HG02798 (cell line): ENCODE measurements around the gene C1orf216.
A peak's percentile ranks its signal among the peaks of the same experiment; 100 is the strongest.
"Not testable (repeated sequence)": the region's sequence is repeated elsewhere in the genome, so short reads cannot be mapped to it uniquely, and the experiment has no call there.

Experiments
- ATAC-seq: cut with Tn5 transposase; IDR thresholded peaks from one replicate; pipeline ENCODE4 v1.9.1; 2021; ENCODE audit warnings: mild to moderate bottlenecking; ENCODE audit not compliant: unreplicated experiment, poor library complexity

Gene C1orf216, protein sequence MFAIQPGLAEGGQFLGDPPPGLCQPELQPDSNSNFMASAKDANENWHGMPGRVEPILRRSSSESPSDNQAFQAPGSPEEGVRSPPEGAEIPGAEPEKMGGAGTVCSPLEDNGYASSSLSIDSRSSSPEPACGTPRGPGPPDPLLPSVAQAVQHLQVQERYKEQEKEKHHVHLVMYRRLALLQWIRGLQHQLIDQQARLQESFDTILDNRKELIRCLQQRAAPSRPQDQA

DNA sequence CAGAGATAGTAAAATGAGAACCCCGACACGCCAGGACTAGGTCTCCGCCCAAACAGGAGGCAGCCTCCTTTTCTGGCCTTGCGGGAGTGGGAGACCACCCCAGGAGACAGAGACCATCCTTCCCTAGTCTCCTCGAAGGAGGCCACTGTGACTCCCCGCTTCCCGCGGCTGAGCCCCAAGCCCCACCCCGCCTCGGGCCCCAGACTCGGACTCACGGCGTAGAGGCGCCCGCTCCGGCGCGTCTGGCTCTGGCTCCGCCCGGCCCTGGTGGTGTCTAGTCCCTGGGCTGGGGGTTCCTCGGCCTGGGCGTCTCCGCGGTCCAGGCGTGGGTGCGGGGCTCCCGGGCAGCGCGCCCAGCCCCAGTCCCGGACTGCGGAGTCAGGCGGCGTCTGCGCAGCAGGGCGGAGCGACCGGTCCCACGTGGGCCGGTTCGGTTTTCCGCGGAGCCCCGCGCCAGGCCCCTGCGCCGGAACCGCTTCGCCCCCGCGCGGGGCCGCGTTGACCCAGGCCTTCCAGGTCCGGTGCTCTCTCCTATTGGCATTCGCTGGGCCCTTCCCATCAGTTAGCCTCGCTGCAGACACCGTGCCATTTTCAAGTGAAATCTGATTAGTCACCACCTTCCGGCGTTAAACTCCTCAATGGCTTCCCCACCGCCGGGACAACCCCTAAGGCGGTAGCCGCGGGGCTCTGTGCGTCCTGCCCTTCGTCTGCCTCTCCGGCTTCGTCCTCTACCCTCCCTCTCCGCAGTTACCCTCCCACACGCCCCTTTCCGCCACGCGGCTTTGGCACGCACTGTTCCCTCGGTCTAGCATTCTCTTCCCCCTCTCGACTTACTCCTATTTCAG lies at the start of gene C1orf216:
Gene C1orf216 (minus strand): TSS at position 393 of the 845 bp plus-strand sequence. CDS start 2,563 bp downstream, outside the sequence.
- ATAC-seq = peak; percentile 65

DNA sequence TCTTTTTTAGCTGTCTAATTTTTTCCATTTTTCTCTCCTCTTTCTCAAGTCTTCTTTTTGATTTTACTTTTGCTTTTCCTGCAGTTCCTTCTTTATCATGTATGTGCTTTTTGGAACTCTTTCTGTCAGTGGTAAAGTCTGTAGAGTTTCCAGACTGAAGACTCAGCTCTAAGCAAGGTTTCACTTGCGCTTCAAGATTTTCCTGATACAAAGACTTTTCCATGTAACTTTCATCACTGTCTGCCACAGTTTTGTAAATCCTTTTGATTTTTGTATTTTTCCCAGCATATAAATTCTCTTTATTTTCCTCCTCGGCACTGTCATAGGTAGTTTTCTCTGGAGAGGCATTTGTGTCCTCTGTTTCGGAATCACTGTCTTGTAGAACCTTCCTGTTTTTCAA lies 45.6 kb upstream of the C1orf216 start:
- no peak for ATAC-seq

DNA sequence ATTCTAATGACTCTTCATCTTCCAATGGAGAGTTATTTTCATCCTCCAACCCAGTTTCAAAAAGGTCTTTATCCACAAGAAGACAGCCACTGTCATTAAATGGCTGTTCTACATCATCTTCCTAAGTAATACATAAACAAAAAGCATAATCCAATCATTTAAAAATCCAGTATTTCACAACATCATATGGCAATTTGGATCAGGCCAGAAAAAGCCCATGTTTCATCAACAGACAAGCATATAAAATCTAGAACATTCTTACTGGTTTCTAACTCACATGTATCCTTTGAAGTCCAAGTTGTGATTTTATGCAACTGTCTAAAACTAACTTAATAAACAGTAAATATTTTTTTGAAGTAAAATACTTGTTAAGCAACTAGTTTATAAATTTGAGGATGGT lies 44.5 kb upstream of the C1orf216 start:
- no peak for ATAC-seq

DNA sequence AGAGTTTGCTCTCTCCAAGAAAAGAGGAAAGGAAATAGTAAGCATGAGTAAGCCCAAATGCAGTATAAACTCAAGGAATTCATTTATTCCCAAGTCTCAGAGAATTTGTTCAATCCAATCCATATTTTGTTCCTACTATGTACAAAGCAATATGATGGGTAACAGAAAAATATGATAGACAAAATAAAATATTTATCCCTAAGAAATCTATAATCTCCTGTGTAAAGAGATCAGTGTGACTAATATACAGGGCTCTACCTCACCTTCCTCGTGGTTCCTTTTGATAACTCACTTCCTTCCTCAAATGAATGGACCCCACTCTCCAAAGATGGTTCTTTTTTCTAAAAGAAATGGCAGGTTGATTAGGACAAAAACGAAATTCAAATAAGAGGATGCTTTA lies 43.5 kb upstream of the C1orf216 start:
- ATAC-seq = no peak

DNA sequence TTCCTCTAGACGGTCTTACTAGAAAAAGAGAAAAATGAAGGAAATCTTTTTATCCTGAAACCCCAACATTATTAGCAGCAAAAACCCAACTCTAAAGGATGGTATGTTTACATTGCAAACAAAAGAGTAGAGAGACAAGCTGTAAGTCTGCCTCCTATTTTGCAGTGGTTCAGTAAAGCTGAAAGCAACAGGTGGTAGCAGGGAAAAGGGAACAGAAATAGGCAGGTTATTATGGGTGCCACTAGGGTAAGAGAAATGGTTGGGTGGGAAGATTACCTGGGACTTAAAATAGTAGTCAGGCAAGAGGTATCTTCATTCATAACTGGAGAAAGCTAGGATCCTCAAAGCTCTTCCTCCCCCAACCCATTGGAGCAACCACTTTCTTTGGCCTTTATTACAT lies 37.4 kb upstream of the C1orf216 start:
- no peak for ATAC-seq

DNA sequence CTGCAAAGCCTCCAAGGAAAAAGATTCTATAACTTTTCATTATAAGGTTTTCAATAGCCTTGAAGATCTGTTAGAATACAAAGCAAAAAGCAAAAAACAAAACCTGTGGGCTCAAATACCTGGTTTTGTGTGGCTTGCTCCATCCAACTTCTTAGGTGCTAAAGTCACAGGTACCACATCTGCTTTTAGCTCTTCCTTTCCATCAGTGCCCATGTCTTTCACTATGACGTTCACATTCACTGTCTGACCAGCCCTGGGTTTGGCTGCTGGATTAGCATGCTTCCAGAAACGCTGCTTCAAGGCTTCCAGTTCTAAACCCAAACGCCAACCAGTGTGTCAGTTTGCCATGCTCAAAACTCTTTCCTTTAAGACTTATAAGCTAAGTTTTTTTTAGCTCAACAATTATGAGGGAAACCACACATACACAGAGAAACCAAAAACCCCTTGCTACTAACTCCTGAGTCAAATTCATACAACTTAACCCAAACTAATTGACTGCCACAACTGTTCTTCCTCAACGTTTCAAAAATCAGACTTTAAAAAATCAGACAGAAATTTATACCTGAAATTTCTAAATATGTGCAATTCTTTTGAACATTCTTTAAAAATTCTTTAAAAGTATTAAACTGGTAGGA lies 35.1 kb upstream of the C1orf216 start:
- ATAC-seq = no peak

DNA sequence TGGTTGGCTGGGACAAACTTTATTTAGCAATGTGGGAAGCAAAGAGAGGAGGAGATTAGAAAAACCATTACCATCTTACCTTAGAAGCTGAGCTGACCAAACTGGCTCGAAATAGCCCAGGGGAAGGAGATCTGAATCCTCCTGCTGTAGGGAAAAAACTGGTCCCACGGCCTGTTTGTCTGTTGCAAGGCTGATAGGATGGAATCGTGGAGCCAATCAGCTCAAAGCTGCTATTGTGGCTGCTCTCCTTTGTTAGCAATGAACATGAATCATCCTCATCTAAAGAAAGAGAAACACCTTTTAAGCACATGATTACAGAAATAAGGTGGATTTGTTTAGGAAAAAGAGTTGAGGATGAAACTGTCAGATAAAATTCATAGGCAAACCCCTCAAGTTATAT lies 29.6 kb upstream of the C1orf216 start:
- ATAC-seq = no peak

DNA sequence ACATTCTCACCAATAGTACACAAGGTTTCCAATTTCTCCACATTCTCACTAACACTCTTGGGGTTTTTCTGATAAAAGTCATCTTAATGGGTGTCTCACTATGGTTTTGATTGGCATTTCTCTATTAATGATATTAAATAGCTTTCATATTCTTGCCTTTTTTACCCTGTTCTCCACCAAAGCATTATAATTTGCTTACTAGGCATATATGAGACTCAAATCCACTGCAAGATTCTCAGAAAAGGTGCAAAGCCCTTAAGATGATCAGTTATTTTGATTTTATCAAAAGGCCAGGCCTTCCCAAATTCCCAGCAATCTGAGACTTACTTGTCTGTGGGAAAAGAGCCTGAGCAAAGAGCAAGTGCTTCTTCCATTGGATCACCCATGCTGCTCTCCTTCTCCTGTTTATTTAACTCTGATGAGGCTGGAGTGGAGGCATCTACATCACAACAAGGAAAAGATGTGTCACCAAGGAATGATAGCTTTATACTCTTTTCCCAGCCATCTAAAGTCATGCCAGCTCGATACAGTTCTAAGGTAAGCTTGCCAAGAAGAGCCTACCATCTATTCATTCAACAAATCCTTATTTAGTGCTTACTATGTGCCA lies 26.5 kb upstream of the C1orf216 start:
- no peak for ATAC-seq

DNA sequence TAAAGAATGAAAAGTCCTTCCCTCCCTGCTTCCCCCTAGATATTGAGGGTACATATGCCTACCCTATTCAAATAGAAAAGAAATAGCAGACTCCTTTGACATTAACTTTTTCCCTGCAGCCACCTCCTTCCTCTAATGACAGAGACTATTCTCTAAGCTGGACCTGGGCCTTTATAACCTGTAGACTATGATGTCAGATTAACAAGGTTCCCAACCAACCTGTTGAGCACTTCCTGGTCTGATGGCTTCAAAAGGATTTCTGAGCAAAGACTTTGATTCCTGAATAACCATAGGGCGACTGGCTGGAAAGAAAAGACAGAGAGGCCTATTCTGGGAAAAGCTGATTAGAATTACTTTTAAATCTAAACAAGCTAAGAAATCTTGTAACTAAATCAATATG lies 18.4 kb upstream of the C1orf216 start:
- ATAC-seq = no peak

DNA sequence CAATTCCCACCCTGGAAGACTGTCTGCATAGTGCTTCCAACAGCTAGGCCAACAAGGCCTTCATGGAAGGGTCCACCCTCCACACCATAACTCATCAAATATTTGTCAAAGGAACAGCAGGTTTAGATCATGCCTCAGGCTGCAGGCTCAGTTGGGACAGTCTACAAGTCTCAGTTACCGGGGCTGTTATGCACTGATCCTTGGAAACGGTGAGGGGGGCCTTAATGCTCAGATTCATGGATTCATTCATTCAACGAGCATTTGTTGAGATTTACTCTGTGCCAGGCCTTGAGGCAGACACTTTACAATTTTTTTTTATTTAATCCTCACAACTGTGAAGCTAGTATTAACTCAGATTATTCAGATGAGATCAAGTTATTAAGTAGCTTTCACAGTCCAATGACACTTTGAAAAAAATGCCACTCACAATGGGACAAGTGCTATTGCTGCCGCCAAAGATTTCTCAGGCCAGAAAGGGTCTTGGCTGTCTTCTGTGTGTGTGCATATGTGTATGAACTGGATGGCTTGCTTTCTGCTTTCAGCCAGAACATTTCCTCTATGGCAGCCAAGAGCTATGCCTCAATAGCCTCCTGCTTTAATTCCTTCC lies 8.9 kb upstream of the C1orf216 start:
- ATAC-seq = no peak

DNA sequence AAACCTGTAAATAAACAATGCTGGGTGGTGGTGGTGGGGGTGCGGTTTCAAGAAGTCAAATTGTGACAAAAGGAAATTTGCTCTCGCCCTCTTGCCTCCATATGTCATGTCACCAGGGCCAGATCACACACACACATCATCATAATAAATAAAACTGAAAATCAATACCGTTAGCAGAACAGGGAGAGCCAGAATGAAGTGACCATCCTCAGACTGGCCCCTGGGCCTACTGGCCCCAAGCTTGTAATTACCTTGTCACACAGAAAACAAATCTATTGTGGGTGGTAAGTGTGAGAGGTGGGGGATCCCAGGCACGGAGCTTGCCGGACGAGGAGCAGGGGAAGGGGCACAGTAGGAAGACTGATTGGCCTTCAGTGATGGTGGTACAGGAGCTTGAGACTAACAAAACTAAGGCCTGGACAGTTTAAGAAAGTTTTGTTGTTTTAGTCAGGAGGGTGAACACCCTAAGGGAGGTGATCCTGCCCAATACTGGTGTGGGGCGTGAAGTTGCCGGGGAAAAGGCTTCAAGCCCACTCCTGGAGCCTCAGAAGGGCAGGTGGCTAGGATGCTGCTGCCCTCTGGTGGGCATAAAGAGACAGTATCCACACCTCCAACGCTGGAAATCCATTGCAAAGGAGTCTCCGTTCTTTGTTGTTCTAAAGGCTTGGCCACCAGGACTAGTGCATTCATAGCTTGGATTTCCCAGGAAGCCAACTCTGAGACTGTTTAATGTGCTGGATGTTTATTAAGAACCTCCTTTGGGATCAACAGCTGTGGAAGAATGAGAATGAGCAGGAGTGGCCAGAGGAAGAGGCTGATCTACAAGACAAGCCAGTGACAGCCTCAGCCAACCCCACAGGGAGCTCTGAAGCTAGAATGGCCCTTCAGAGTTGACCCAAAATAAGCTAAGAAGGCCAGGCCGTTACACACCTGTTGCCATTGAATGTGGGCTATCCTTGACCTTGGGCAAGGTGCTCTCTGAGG lies 8.1 kb upstream of the C1orf216 start:
- no peak for ATAC-seq

DNA sequence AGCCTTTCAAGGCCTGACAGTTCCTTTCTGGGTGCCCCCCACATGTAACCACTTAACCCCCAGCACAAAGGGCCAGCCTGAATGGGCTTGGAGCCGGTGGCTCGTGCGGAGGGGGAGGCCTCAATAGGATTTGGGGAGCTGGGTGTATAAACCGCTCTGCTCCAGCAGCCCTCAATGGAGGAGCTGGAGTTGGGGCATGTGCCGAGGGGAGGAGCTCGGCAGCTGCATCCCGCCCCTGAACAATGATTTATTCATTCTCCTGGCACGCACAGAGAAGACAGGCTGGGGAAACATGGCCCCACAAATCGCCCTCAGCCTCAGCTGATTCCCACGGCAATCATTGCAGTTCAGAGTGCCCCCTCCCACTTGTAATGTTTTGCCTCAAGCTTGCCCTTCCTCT lies 6.9 kb upstream of the C1orf216 start:
- no peak for ATAC-seq

DNA sequence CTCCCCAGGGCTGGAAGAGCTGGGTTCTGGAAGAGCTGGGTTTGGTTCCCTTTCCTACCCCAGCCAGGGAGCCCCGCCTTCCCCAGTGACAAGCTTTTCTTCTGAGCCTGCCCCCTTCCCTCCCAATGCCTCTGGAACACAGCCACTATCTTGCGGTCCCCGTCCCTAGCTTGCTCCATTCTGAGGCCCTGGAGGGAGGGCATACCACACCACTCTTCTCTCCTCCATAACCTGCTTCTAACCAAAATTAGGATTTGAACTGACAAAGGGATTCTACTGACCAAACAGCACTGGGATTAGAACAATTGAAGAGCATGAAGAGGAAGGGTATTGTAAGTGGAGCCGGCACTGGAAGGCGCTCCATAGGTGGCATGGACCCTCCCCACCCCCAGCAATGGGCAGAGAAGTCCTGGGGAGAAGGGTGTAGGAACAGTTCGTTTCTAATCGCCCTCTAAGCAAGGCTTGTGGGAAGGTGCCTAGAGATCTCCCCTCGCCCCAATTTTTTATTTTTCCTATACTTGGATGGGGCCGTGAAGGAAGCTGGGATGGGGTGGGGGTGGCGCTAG lies 690 bp downstream of the C1orf216 start:
- ATAC-seq = no peak

DNA sequence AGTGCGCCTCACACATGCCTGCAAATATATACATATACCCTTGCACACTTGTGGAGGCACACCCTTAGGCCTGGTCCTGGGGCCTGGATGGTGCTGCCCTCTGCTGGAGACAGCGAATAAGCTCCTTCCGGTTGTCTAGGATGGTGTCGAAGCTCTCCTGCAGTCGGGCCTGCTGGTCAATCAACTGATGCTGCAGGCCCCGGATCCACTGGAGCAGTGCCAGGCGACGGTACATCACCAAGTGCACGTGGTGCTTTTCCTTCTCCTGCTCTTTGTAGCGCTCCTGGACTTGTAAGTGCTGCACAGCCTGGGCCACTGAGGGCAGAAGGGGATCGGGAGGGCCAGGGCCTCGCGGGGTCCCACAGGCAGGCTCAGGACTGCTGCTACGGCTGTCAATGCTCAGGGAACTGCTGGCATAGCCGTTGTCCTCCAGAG lies 3.1 kb downstream of the C1orf216 start:
- ATAC-seq = peak; percentile 60

DNA sequence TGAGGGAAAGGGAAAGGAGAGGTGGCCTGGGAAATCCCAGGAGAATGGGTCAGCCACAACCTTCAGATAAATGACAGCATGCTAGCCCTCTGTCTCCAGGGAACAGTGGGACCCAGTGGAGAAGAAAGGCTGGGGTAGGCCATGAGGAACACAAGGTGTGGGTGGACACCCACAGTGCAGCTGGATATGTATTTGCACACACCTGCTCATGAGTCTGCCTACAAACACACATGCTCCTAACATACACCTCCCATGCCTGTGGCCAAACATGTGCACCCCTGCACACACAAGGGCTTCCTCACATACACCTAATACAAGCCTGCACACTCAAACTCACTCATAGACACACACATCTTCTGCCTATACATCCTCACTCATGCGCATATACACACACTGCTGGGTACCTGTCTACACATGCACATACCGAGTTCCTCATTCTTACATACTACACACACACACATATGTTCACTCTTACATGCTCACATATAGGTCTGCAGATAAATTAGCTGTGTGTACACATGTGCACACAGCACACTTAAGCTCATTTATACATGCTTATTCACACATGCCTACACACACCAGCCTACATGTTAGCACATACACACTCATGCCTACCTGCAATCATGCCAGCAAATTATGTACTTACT lies 3.6 kb downstream of the C1orf216 start:
- no peak for ATAC-seq

DNA sequence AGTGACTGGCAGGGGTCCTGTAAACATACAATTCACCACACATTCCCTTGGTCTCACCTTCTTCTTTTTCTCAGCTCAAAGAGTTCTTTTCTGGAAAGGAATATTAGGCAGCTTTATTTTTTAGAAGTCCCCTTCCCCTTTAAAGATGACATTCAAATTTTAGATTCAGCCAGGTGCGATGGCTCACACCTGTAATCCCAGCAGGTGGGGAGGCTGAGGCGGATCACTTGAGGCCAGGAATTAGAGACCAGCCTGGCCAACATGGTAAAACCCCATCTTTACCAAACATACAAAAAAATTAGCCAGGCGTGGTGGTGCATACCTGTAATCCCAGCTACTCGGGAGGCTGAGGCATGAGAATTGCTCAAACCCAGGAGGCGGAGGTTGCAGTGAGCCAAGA lies 7.6 kb downstream of the C1orf216 start:
- not testable (repeated sequence) for ATAC-seq

DNA sequence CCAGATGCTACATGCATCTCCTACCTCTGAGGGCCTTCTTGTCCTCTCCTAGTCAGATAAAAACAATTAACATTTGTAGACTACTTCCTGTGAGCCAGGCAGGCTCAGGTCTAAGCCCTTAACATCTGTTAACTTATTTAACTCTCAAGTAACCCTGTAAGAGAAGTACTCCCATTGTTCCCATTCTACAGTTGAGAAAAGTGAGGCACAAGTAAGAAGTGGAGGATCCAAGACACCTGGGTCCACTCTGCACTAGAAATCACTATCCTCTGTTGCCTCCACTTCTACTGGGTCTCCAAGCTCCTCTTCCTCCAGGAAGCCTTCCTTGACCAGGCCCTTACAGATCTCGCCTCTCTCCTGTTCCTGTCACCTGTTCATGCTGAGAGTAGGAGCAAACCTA lies 9.7 kb downstream of the C1orf216 start:
- ATAC-seq = no peak

DNA sequence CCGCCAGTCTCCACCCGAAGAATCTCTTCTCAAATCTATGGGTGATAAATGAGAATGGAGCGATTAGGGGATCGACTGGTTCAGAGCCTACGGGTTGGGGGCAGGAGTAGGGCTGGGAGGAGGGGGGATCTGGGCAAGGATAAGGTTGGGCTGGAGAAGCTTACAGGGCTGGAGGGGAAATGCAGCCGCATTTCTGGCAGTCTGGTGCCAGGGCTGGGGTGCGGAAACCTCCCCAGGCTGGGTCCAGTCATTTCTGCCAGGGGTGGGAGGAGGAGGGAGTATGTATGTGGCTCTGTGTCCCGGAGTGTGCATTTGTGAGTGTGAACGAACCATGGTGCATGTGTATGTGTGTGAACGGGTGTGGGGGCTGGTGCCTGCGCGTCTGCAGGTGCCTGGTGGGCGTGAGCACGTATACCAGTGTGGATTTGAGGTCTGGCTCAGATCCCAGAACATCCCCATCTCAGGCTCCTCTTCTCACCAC lies 10.2 kb downstream of the C1orf216 start:
- ATAC-seq = no peak
